GM23338 (cell line): ENCODE measurements around the gene TPD52L2.

Experiments
- CTCF ChIP-seq, 2 experiments: fragments of 200-600 bp in 1 of 2; sonication (generic) in 1 of 2; conservative IDR thresholded peaks; 2 replicates each; pipeline versions ENCODE4 v1.5.1 to v1.6.1; 2016 to 2017; ENCODE audit warnings: antibody characterized with exemption in 2 of 2, low read depth in 2 of 2, mild to moderate bottlenecking in 2 of 2, moderate library complexity in 1 of 2
- REST ChIP-seq: IDR thresholded peaks from one replicate; pipeline ENCODE4 v1.6.1; 2018; ENCODE audit warnings: antibody characterized with exemption; ENCODE audit not compliant: unreplicated experiment
- STAT1 ChIP-seq: IDR thresholded peaks from one replicate; pipeline ENCODE4 v1.6.1; 2016; ENCODE audit warnings: antibody characterized with exemption; ENCODE audit not compliant: unreplicated experiment

GRCh38 chr20:63908008-63908682 lies 43.1 kb downstream of the TPD52L2 start:
- TF ChIP-seq REST (no peak), STAT1 (no peak), CTCF (conservative IDR thresholded peaks at IDR 0.05; ENCODE audit: low read depth in 2 of 2) (no peak)
